GM19467 (cell line): ENCODE results near the gene PTPRC.

Experiments used
- ATAC-seq: cut with Tn5 transposase; IDR thresholded peaks from one replicate; pipeline ENCODE4 v1.9.1; 2021; ENCODE audit warnings: mild to moderate bottlenecking, moderate library complexity; ENCODE audit not compliant: unreplicated experiment

The PTPRC gene

GRCh38 chr1:198672124-198672523 is 33.3 kb downstream of the PTPRC start:
- ATAC-seq, result no peak

DNA sequence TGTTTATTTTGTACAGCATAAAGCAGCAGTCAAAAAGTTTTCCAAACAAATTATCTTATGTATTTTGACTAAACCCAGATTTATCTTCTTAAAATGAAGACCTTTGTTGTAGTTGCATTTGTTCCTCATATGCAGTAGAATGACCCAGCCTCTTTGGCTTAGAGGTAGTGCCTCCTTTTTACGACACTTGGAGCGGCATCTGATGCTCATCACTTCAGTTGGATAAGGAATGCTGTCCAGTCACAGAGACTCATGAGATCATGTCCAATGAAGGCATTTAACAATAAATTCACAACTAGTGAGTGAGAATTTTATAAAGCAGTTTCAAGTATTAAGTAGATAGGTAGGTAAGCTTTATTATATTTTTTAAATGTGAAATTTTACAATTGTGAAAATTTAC is 35.2 kb downstream of the PTPRC start:
- no peak for ATAC-seq

GRCh38 chr1:198676253-198676652 is 37.4 kb downstream of the PTPRC start:
- no peak for ATAC-seq

- no peak for ATAC-seq
Measured at GRCh38 chr1:198677027-198677426, 38.2 kb downstream of the PTPRC start.

- no peak for ATAC-seq
Measured at GRCh38 chr1:198677871-198678270, 39.0 kb downstream of the PTPRC start.

- ATAC-seq, result no peak
Measured at GRCh38 chr1:198678301-198678836, 39.5 kb downstream of the PTPRC start.

- peak; percentile 25 for ATAC-seq
Measured at GRCh38 chr1:198678901-198679329, 40.1 kb downstream of the PTPRC start.

DNA sequence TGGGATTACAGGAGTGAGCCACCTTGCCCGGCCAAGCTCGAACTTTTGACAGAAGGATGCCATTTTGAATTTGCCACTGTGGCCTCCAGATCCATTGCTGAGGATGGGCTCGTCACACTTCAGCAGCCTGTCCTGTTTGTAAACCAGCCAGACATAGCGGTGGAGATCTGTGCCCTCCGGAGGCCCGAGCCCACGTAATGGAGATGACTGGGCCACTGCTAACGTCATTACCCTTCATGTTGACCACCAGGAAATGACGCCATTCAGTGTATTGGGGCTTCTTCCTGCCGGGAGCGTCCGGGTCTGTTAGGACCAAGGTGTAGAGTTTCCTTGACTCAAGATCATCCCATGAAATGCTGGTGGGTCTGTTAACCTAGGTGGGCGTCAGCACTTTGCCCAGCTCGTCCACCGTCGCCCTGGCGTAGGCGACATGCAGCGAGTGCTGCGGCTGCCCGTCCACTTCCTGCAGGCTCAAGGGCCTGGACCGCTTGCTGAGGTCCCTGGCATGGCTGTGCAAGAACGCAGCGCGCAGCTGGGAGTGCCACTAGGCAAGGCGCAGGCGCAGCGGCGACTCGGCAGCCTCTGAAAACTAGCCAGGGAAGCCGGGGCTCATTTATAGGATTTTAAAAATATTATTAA is 40.8 kb downstream of the PTPRC start:
- ATAC-seq, result no peak

DNA sequence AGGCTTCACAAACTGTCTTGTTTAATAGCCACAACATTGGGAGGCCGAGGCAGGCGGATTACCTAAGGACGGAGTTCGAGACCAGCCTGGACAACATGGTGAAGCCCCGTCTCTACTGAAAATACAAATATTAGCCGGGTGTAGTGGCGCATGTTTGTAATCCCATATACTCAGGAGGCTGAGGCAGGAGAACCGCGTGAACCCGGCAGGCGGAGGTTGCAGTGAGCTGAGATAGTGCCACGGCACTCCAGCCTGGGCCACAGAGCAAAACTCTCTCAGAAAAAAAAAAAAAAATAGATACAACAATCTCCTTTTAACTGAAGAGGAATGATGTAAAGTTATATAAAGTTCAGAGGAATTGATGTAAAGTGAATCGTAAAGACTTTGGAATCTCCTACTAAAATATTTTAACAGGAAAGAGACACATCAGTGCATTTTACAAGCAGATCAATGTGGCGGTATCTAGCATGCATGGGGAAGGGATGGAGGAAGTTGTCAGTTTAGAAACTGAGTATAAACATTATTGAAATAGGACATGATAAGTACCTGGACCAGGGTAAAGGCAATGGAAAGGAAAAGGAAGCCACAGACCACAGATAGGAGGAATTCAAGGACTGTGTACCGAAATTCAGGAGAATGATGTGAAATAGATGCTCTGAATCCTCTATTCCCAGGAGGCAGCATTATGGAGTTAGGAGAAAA is 41.5 kb downstream of the PTPRC start:
- no peak for ATAC-seq

GRCh38 chr1:198681252-198681651 is 42.4 kb downstream of the PTPRC start:
- no peak for ATAC-seq

GRCh38 chr1:198681831-198682759 is 43.3 kb downstream of the PTPRC start:
- ATAC-seq, result peak; percentile 98

DNA sequence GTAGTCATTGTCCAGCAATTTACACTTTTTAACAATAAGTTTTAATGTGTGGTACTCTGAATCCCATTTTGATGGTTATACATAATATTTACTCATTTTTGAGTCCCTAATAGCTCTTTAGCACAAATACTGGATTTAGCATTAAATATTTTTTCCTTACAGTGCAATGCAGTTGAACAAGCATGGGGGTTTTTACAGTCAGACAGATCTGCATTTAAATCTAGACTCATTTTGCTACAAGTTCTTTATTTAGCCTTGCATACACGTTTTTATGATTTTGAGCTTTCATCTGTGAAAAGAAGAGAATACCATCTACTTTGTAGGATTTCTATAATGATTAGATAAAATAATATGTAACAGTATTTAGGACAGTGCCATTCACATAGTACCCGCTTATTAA is 44.0 kb downstream of the PTPRC start:
- ATAC-seq, result no peak

DNA sequence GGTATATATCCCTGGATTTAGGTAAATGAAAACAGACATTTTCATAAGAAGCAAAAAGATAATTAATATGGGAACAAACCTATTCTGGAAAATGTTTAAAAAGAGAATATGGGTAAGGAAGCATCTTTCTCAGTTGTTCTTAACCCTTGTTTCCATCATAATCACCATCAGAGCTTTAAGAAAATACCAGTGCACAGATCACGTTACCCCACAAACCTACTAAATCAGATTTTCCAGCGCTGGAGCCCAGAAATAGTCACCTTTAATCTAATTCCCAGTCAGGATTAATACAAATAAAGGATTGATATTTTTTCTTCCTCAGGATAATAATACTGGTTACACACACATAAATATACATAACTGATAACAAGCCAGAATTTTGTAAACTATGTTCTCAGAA is 44.6 kb downstream of the PTPRC start:
- ATAC-seq, result no peak

DNA sequence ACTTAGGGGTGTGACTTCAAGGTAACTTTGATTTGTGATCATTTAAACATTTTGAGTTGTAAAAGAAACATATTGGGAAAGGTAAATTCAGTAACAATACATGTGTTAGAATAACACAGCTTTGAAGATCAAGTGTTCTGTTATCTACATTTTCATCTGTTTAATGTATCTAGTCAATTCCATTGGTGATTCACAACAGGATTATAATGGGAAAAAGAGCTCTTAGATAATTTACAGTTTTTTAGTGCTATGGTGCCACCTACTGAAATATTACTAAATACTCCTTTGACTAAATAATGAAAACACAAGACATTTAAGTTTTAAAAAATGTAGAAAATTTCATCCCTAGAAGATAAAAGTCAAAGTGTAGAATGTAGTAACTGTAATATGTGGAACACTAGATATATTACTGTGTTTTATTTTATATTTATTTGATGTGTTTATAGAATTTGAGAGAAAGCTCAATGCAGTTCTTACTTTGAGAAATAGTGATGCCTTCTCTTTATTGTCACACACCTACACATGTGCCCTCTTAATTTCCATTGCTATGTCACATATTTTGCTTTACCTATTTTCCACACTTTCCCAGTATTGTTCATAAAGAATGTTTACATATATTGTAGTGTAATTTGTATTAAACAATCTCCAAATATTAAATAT is 47.4 kb downstream of the PTPRC start:
- ATAC-seq, result no peak

DNA sequence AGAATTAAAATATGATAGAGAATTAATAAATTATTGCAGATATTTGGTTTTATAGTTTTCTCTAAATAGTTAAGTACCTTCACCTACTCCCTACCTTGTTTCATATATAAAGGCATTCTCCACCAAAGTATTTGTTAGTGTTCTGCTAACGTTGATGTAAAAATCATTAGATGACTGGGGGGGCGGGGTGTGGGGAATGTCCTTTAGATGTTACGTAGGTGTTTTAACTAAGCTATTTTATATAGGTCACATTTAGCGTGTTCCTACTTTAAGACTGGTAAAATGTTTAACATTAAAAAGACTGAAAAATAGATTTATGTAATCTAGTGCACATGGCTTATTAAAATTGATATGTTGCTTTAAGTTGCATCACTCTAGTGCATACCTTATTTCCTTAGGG is 48.6 kb downstream of the PTPRC start:
- ATAC-seq, result no peak

DNA sequence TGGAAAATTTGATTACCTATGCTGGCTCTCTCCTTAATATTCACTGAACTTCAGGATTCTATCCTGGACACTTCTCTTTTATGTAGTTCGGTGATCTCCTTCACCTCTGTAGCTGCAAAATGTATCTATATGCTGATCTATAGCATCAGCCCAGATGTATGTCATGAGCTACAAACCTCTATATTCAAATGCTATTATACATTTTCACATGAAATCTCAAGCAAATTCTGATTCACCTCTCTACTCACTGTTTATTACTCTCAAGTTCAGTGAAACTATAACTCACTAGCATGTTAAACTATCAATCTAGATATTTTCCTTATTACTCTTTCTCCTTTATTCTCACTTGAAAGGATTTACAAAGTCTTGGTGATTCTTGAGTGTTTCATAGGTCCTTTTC is 52.2 kb downstream of the PTPRC start:
- no peak for ATAC-seq

DNA sequence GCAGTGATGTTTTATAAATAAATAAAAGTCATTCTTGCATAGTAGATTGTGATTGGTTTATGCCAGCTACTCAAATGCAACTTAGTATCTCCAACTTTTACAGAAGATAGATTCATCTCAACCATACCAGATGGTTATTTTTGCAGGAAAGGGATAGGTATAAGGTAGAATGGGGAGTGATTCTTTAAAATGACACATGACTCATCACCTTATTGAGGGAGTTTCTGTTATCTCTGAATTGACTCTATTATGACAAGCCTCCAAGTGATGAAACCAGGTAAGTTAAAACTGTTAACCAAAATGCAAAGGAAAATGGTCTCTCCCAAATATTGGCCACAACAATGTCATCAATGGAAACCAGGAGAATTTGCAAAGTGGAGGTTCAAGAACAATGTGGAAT is 54.5 kb downstream of the PTPRC start:
- ATAC-seq, result no peak

DNA sequence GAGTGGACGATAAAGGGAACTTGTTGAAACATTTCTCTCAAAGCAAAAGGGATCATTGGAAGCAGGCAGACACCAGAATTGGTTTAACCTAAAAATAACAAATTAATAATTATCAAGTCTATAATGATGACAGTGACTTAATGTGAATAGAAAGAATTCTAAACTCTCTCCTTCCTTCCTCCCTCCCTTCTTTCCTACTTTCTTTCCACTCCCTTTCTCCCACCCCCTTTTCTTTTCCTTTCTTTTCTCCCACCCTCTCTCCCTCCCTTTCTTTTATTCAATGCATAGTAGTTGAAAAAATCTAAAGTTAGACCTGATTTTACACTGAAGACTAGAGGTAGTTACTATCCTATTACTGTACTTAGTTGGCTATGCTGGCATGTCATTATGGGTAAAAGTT is 55.7 kb downstream of the PTPRC start:
- no peak for ATAC-seq

- no peak for ATAC-seq
Measured at GRCh38 chr1:198696211-198696610, 57.4 kb downstream of the PTPRC start.

- no peak for ATAC-seq
Measured at GRCh38 chr1:198699167-198700015, 60.6 kb downstream of the PTPRC start.
